Measurements from ENCODE around the gene CCL1. TPM values are rescaled to one million over a fixed set of nuclear protein-coding genes. Genes with fewer than 3 reads are reported as not detected.

CCL1 gene
- total and polyA plus RNA-seq, 2 donors (not counting 1 experiment from before 2014, with no cell fraction given), result not detected

GRCh38 chr17:34370376-34370996, 7.5 kb upstream of the CCL1 start:
- Histone ChIP-seq H2AFZ (ENCODE audit: low read length) (no peak overlapping the region), H3K4me1 (ENCODE audit: control insufficient read depth, extremely low read depth, insufficient read depth, low read length) (no peaks in the 10 kb centered on the region), H3K9ac (ENCODE audit: insufficient read depth, low read length) (no peak overlapping the region), H3K4me2 (ENCODE audit: extremely low read depth, insufficient read depth, low read length) (no peak overlapping the region), H3K27me3 (ENCODE audit: control insufficient read depth, insufficient read depth, low read length) (no peaks in the 10 kb centered on the region), H3K79me2 (ENCODE audit: control insufficient read depth, insufficient read depth, low read length) (no peaks in the 10 kb centered on the region), H3K9me3 (ENCODE audit: control insufficient read depth, insufficient read depth, low read depth, low read length) (no peaks in the 10 kb centered on the region), H3K4me3 (replicated peaks in 1 of 4; ENCODE audit: control extremely low read depth in 1 of 4, insufficient read depth in 1 of 4, low read depth in 3 of 4, low read length in 4 of 4) (no peak overlapping the region), H3K36me3 (ENCODE audit: control insufficient read depth, insufficient read depth, low read length) (no peaks in the 10 kb centered on the region), H3K27ac (ENCODE audit: insufficient read depth, low read length) (no peak overlapping the region), H4K20me1 (ENCODE audit: control insufficient read depth, extremely low read depth, insufficient read depth, low read length) (no peaks in the 10 kb centered on the region)
- no peak for TF ChIP-seq EZH2 (IDR thresholded peaks at IDR 0.05; ENCODE audit: low read length, missing control alignments)
- TF ChIP-seq, protein P1, sequence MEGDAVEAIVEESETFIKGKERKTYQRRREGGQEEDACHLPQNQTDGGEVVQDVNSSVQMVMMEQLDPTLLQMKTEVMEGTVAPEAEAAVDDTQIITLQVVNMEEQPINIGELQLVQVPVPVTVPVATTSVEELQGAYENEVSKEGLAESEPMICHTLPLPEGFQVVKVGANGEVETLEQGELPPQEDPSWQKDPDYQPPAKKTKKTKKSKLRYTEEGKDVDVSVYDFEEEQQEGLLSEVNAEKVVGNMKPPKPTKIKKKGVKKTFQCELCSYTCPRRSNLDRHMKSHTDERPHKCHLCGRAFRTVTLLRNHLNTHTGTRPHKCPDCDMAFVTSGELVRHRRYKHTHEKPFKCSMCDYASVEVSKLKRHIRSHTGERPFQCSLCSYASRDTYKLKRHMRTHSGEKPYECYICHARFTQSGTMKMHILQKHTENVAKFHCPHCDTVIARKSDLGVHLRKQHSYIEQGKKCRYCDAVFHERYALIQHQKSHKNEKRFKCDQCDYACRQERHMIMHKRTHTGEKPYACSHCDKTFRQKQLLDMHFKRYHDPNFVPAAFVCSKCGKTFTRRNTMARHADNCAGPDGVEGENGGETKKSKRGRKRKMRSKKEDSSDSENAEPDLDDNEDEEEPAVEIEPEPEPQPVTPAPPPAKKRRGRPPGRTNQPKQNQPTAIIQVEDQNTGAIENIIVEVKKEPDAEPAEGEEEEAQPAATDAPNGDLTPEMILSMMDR (conservative IDR thresholded peaks at IDR 0.05 in 1 of 2, IDR thresholded peaks at IDR 0.05 in 1 of 2; ENCODE audit: low read depth in 1 of 2, low read length in 2 of 2), result no peak
- no peak for DNase-seq (ENCODE audit: low read depth in 2 of 2)

- no peak for DNase-seq (ENCODE audit: low read depth in 2 of 2)
- Histone ChIP-seq H3K9me3 (ENCODE audit: control insufficient read depth, insufficient read depth, low read depth, low read length) (no peaks in the 10 kb centered on the region), H3K4me3 (replicated peaks in 1 of 4; ENCODE audit: control extremely low read depth in 1 of 4, insufficient read depth in 1 of 4, low read depth in 3 of 4, low read length in 4 of 4) (no peak overlapping the region), H3K9ac (ENCODE audit: insufficient read depth, low read length) (no peak overlapping the region), H3K4me1 (ENCODE audit: control insufficient read depth, extremely low read depth, insufficient read depth, low read length) (no peaks in the 10 kb centered on the region), H3K27ac (ENCODE audit: insufficient read depth, low read length) (no peak overlapping the region), H3K79me2 (ENCODE audit: control insufficient read depth, insufficient read depth, low read length) (no peaks in the 10 kb centered on the region), H3K36me3 (ENCODE audit: control insufficient read depth, insufficient read depth, low read length) (no peaks in the 10 kb centered on the region), H2AFZ (ENCODE audit: low read length) (no peak overlapping the region), H3K27me3 (ENCODE audit: control insufficient read depth, insufficient read depth, low read length) (peaks cover 2% of the 10 kb centered on the region), H3K4me2 (ENCODE audit: extremely low read depth, insufficient read depth, low read length) (no peak overlapping the region), H4K20me1 (ENCODE audit: control insufficient read depth, extremely low read depth, insufficient read depth, low read length) (no peaks in the 10 kb centered on the region)
- TF ChIP-seq, protein P1 (conservative IDR thresholded peaks at IDR 0.05 in 1 of 2, IDR thresholded peaks at IDR 0.05 in 1 of 2; ENCODE audit: low read depth in 1 of 2, low read length in 2 of 2), result no peak
- TF ChIP-seq EZH2 (IDR thresholded peaks at IDR 0.05; ENCODE audit: low read length, missing control alignments), result no peak
Measured at GRCh38 chr17:34369571-34369970, 6.5 kb upstream of the CCL1 start.

DNA sequence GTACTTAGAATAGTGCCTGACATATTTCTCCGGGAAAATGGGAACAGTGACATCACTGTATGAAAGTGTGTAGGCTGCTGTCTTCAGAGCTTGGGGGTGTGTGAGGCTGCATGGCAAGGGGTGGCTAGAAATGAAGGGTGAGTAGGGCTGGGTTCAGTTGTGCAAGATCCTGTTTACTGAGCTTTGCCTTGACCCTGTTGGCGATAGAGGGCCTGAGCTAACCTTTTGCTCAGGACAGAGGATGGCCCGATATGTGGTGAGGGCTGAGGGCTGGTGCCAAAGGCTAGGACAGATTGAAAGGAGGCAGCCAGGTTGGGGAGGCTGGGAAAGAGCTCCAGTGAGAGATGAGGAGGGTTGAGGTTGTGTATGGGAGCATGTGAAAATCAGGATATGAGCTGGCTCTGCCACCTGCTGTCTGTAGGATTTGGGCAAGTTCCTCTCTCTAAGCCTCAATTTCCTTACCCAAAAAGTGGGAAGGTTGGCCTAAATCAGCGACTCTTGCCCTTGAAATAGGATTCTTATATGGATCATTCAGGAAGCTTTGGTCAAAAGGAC, 6.0 kb upstream of the CCL1 start:
- Histone ChIP-seq H3K79me2 (ENCODE audit: control insufficient read depth, insufficient read depth, low read length) (no peaks in the 10 kb centered on the region), H3K4me2 (ENCODE audit: extremely low read depth, insufficient read depth, low read length) (no peak overlapping the region), H3K27ac (ENCODE audit: insufficient read depth, low read length) (no peak overlapping the region), H3K4me1 (ENCODE audit: control insufficient read depth, extremely low read depth, insufficient read depth, low read length) (no peaks in the 10 kb centered on the region), H3K9ac (ENCODE audit: insufficient read depth, low read length) (no peak overlapping the region), H3K9me3 (ENCODE audit: control insufficient read depth, insufficient read depth, low read depth, low read length) (no peaks in the 10 kb centered on the region), H2AFZ (ENCODE audit: low read length) (no peak overlapping the region), H3K4me3 (replicated peaks in 1 of 4; ENCODE audit: control extremely low read depth in 1 of 4, insufficient read depth in 1 of 4, low read depth in 3 of 4, low read length in 4 of 4) (no peak overlapping the region), H4K20me1 (ENCODE audit: control insufficient read depth, extremely low read depth, insufficient read depth, low read length) (no peaks in the 10 kb centered on the region), H3K36me3 (ENCODE audit: control insufficient read depth, insufficient read depth, low read length) (no peaks in the 10 kb centered on the region), H3K27me3 (ENCODE audit: control insufficient read depth, insufficient read depth, low read length) (peaks cover 5% of the 10 kb centered on the region)
- TF ChIP-seq, protein P1 (conservative IDR thresholded peaks at IDR 0.05 in 1 of 2, IDR thresholded peaks at IDR 0.05 in 1 of 2; ENCODE audit: low read depth in 1 of 2, low read length in 2 of 2), result no peak
- DNase-seq (ENCODE audit: low read depth in 2 of 2), result no peak
